Effector CD4-positive, alpha-beta T cell (primary cell): ENCODE data around the gene PLK3.
"Not testable (repeated sequence)": the region's sequence is repeated elsewhere in the genome, so short reads cannot be mapped to it uniquely, and the experiment has no call there.

Experiments used
- DNase-seq: peaks from one replicate; pipeline ENCODE4 v3.0.0-alpha.2; 2020
- total RNA-seq: gene quantifications from one replicate; lab custom pipeline; 2026; lab: John Stamatoyannopoulos, UW

PLK3 gene
- total RNA-seq = 757 reads per million, percentile 99 among the genes with 10 or more reads in this experiment

- peak; percentile 97 for DNase-seq
Observed at GRCh38 chr1:44799770-44800584, at the start of gene PLK3. TSS of gene PLK3 (plus strand) at chr1:44800377. CDS start at chr1:44800464, 87 bp downstream.

- DNase-seq = no peak
Observed at GRCh38 chr1:44757420-44757819, 42.8 kb upstream of the PLK3 start.

GRCh38 chr1:44759077-44759476 is 41.1 kb upstream of the PLK3 start:
- DNase-seq = no peak

- DNase-seq = no peak
Observed at GRCh38 chr1:44760876-44761275, 39.3 kb upstream of the PLK3 start.

GRCh38 chr1:44766421-44766820 is 33.8 kb upstream of the PLK3 start:
- not testable (repeated sequence) for DNase-seq

- peak; percentile 85 for DNase-seq
Observed at GRCh38 chr1:44775078-44775929, 24.9 kb upstream of the PLK3 start, which contains the start of gene RPS8. TSS of gene RPS8 (plus strand) at chr1:44775540. CDS start at chr1:44775597, 57 bp downstream.

- DNase-seq = no peak
Observed at GRCh38 chr1:44775930-44776729, 24.0 kb upstream of the PLK3 start.

GRCh38 chr1:44776730-44777068 is 23.5 kb upstream of the PLK3 start:
- DNase-seq = no peak

GRCh38 chr1:44777547-44777946 is 22.6 kb upstream of the PLK3 start:
- no peak for DNase-seq

GRCh38 chr1:44777969-44778635 is 22.1 kb upstream of the PLK3 start:
- DNase-seq = no peak

GRCh38 chr1:44778705-44779576 is 21.2 kb upstream of the PLK3 start:
- no peak for DNase-seq

- no peak for DNase-seq
Observed at GRCh38 chr1:44780583-44781121, 19.5 kb upstream of the PLK3 start.

- DNase-seq = no peak
Observed at GRCh38 chr1:44783697-44784093, 16.5 kb upstream of the PLK3 start.

GRCh38 chr1:44784094-44785028 is 15.8 kb upstream of the PLK3 start:
- DNase-seq = no peak

- DNase-seq = no peak
Observed at GRCh38 chr1:44785029-44785380, 15.2 kb upstream of the PLK3 start.

- no peak for DNase-seq
Observed at GRCh38 chr1:44785501-44786137, 14.6 kb upstream of the PLK3 start.

GRCh38 chr1:44786138-44786840 is 13.9 kb upstream of the PLK3 start:
- peak; percentile 71 for DNase-seq

- no peak for DNase-seq
Observed at GRCh38 chr1:44786841-44787426, 13.2 kb upstream of the PLK3 start.
